Peyer's patch (tissue), 4 donors: Measurements from ENCODE around the gene LDLRAD4.

Experiments
- CTCF ChIP-seq, 6 experiments: fragments of 450-650 bp in 4 of 6; fragments of 200-600 bp in 2 of 6; sonication (generic) in 1 of 6; IDR thresholded peaks; one replicate each; pipeline ENCODE4 v1.5.1; 2017 to 2019; ENCODE audit warnings: antibody characterized with exemption in 6 of 6, mild to moderate bottlenecking in 3 of 6, moderate library complexity in 1 of 6
- POLR2A ChIP-seq, 2 donors: fragments of 450-650 bp; IDR thresholded peaks; one replicate each; pipeline ENCODE4 v1.5.1; 2017; ENCODE audit warnings: antibody characterized with exemption in 2 of 2, mild to moderate bottlenecking in 2 of 2, moderate library complexity in 2 of 2

DNA sequence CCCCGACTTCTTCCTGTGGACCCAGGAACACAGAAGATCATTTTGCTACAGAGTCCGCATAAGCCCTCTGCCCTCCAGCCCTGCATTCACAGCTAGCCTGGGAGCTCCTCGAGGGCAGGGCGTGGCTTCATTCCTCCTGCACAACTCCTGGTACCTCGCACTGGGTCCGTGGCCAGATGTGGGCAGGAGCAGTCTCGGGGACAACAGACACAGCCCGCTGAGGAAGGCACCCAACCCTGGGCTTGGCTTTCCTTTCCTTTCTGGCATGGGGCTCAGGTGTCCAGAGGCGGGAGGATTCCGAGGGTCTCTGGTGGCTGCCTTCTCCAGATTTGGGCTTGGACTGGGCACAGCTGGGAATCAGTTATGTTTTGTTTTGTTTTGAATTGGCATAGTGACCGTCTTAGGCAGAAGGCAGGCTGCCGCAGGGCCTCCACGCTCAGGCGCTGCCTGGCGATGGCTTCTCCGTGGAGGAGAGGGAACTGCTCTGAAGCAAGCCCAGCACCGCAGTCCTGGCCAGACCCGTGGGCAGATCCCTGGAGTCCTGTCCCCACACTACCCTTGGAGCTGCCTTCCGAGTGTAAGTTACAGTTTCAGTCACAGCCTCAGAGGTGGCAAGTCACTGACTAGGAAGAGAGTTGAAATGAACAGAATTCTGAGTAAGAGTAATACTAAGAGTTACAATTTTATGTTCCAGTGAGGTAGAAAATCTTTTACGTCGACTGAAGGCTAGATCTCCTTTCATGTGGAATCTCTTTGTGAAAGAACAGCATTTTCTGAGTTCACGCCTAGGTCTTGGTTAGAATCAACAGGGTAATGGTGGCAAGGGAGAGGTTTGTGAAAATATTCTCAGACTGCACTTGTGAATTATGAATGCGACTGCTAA is 47.9 kb downstream of the LDLRAD4 start:
- TF ChIP-seq CTCF (IDR thresholded peaks at IDR 0.05): no peak
- TF ChIP-seq POLR2A (IDR thresholded peaks at IDR 0.05): no peak
